EH (cell line): ENCODE measurements around the gene PKD1L1.
A peak's percentile ranks its signal among the peaks of the same experiment; 100 is the strongest.

Experiments used
- DNase-seq: peaks from one replicate; pipeline ENCODE4 v3.0.0-alpha.2; 2015; ENCODE audit warnings: low read depth

Gene PKD1L1

DNA sequence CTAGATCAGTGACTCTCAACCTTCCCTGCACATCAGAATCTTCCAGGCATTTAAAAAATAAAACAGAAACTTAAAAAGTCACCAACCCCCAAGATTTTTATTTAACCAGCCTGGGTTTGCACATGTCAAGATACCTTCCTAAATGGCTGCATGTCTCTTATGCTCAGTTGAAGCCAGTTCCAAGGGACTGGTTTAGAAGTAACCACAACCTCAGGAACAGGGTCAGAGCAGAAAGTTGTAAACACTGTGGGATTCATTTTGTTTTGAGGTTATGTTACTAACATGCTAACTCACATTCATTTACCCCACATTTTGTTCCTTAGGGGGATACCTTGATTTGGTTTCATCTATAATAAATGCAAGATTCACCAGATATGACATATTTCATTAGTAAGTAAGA, 72.9 kb downstream of the PKD1L1 start:
- no peak for DNase-seq

DNA sequence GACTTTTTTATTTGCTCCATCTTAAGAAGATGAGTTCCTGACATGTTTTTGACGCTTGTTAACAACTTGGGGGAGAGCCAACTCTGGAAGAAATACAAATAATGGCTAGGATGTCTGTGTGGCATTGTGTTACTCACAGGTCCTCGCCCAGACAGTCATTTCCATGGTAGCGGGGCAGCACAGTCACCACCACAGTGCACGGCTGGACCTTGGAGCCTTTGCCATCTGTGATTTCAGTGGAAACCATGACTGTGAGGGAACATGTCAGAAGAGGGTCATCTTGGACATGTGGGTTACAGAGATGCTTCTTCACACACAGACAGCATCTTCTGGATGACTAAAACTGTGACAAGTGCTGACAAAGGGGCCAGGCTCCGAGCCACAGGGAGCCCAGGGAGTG, 74.5 kb downstream of the PKD1L1 start:
- DNase-seq, result peak; percentile 86

DNA sequence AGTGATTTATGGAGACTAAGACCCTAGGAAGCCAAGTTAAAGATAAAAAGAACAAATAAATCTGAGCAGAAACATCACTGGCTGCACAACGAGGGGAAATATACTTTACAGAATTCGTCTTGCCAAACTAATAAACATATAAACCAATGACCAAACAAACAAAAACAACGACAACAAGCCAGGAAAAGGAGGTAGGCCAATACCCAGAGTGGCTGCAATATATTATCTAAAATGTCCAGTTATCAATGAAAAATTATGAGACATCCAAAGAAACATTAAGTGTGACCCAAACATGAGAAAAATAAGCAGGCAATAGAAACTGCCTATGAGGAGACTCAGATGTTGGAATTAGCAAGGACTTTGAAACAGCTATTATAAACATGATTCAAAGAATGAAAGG, 81.0 kb downstream of the PKD1L1 start:
- no peak for DNase-seq

DNA sequence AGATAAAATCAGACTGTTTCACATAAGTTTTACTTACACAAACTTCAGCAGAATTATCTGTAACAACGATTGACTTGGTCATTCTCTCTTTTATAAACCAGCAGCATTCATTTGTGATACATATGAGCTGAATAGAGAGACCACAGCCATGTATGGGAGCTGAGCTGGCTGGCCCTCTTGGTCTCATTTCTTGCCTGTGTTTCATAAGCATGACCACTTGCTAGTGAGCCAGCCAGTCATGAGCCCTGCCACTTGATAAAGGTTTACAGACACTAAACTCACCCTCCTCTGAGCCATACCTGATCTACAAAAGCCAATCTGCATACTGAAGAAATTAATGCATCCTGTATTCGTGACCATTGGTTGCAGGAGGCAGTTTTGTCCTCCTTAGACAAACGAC, 82.1 kb downstream of the PKD1L1 start:
- no peak for DNase-seq

DNA sequence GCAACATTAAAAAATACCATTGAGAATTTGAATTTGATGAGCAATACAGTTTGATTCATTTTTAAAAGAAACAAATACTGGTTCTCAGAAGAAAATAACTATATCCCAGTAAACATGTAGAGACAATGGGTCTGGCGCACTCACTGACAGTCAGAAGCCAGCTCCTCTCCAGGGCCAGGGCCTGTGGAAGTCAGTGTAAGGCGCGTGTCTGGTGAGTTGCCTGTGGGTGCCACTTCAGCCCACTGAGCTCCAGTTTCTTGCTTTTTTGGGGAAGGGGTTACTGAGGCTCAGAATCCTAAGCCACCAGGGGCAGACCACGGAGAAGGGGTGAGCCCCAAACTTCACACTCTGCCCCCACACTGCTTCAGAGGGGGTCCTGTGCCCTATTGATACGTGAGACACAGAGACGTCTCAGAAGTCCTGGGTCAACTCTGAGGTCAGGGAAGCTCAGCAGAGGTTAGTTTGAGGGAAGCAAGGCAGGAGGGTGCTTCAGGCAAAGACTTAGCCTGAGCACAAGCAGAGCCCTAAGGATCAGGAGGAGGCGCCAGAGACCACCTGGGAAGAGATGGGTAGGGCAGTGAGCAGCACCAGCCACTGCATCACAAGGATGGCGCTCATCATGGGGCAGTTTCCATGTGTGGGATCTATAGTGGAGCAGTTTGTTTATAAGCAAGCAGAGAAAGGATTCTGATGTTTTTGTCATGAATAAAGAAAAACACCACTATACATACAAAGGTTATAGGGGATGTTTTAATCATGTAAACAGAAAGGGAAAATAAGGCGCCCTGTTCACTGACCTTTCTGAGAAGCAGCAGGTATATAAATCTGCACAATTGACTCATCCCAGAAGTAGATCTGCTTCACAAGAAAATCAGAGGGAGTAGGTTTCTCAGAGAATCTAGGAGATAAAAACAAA, 95.7 kb downstream of the PKD1L1 start:
- peak; percentile 32 for DNase-seq

DNA sequence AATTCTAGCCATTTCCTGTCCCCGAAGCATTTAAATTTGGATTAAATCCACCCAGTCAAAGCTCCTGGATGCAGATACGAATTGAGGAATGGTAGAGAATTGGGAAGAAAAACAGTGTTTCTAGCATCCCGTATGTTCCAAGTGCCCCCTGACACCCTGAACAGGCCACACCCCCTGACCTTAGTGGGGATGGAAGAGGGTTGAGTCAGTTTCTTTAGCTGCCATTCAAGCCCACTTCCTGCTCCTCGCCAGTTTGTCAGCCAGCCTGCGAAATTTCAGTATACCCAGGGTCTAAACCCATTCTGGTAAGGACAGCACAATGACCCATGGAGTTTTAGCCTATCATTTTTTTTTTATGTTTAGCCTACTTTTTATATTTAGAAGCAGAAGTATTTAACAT, 101.1 kb downstream of the PKD1L1 start:
- DNase-seq, result no peak

DNA sequence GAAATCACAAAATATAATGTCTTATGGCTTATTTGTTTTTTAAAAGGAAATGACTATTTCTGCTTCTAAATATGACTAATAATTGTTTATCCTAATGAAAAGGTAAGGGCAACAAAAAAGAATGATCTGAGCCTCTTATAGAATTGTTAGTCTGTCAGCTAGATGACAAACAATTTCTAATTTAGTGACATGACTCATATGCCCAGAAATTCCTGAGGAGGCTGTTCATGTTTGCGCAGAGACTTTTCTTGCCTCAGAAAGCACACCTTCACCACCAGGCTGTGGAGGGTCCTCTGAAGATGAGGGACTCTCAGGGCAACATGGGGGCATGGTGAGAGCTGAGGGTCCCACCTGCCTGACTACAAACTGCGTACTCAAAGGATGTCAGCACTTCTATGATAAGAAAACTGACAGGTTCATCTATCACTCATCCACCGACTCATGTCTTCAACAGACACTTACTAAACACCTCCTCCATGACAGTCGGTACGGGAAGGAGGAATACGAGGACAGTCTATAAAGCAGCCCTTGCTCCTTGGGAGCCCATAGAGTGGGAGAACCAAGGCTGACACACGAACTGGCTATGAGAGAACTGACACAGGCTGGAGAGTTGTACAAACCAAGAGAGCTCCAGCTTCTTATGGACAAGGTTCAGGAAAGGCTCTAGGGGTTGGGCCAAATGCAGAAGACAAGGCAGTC, 102.0 kb downstream of the PKD1L1 start:
- peak; percentile 61 for DNase-seq

DNA sequence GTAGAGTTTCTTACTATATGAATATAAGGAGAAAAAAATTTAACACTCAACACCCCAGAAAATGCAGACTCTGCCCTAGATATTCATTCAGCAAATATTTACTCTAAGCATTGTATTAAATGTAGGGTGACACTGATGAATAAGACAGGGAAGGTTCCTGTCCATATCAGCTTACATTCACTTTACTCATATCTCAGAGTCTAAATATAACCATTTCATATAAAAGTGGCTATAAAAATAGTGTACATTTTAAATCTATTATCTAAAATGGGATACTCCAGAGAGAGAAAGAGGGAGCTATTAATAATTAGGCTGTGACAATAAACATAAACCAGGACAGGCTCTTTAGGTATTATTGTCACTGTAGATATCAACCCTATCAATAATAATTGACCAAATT, 104.0 kb downstream of the PKD1L1 start:
- peak; percentile 14 for DNase-seq

DNA sequence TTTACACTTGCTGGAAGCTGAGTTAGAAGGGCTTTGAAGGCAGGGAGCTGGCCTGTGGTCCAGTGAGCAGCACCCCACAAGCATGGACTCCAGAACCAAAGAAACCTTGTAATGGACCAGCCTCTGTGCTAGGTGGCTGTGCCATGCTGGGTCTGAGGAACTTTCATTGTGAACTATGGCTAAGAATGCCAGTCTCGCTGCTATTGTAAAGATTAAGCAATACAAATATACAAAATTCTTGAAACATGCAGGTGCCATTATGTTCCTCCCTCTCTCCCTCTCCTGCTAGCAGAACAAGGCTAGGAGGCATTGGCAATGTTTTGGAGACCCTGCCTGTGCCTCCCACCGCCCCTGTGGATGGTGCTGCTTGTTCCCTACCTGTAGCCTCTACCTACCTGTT, 105.0 kb downstream of the PKD1L1 start:
- no peak for DNase-seq

DNA sequence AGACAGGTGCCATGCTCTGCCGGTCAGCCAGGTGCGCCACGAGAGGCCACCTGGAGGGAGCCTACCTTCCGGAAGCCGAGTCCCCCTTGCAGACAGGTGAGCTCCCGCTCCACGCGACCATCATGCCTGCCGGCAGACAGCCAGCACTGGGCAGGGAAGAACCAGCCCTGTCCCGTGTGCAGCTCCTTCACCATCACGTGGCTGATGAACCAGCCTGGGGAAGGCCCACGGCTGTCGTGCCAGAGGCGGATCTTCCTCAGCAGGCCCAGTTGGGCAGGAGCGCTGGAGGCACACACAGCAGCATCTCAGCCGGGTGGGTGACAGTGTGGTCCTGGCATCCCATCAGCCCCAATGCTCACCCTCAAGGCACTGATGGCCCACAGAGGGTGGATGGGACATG, 108.9 kb downstream of the PKD1L1 start:
- DNase-seq, result no peak

DNA sequence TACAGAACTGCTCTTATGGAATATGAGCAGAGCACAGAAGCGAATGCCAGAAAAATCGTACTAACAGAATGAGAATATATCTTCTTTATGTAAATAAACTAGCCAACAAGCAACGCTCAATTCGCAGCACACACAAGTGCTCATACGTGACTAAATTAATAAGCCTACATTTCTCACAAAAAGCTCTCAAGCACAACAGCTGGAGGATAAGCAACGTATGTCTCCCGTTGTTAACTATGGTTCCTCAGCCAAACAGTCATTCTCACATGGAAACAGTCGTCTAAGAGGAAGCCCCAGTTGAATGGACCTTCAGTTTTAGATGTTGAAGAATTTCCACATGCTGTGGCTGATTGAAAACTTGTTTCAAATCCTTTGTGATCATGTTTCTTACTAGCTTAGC, 110.4 kb downstream of the PKD1L1 start:
- no peak for DNase-seq

DNA sequence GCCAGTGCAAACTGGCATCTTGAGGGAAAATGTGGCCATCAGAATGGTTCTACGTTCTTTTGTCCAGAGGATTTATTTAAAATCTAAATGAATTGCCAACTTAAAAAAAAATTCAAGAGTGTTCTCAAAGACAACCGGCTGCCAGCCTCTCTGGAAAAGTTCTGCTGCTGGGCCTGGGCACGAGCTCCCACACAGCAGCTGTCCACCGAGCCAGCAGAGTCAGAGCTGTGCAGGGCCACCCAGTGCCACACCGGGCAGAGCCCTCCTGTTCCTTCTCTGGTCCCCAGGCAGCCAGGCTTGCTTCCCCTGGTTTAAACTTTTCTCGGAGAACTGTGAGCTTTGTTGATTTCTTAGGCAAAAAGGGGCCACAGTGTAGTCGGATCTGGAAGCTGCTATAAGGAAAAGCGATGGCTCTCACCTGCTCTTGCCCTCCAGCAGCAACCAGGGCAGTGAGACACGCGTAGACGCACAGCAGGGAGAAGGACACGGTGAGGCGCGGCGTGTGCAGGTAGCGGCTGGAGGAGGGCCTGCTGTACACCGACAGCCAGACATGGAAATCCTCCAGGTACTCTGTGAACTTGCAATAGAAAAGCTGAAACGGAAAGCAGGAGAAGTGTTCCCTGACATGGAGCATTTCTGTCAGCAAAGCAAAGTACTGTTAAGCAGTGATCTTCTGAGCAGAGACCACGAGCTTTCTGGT, 111.6 kb downstream of the PKD1L1 start:
- no peak for DNase-seq

DNA sequence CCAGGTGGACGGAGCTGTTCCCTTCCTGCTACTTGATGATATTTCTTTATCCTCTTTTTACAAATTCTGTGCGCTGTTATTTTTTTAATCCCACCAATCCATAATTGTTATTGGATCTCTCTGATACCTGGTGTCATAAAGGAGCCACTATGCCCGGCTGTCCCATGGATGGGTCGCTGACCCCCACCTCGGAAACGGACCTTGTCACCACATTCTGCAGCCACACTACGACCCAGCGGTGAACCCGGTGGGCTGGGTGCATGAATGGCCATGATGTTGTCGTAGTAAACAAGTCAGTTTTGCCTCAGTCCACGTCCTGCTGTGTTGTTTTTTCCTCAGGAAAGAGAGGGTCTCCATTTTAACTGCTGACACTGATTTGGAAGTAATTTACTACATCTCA, 112.2 kb downstream of the PKD1L1 start:
- DNase-seq, result no peak

DNA sequence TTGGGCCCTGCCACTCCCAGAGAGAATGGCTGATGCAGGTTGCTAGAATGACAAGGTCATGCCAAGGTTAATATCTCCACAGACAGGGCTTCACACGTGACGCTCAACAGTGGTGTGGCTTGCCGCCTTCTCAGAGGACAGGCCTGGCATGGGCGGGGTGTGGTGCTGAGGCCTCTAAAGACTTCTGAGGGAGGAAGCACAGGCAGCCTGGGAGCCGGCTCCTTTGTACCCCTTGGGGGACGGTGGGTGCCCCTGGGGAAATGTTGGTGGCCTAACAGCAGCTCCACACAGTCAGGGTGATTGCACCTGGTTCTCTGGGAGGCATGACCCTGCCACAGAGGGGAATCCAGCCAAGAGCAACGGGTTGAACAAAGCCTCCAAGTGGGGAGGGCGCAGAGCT, 115.1 kb downstream of the PKD1L1 start:
- no peak for DNase-seq

DNA sequence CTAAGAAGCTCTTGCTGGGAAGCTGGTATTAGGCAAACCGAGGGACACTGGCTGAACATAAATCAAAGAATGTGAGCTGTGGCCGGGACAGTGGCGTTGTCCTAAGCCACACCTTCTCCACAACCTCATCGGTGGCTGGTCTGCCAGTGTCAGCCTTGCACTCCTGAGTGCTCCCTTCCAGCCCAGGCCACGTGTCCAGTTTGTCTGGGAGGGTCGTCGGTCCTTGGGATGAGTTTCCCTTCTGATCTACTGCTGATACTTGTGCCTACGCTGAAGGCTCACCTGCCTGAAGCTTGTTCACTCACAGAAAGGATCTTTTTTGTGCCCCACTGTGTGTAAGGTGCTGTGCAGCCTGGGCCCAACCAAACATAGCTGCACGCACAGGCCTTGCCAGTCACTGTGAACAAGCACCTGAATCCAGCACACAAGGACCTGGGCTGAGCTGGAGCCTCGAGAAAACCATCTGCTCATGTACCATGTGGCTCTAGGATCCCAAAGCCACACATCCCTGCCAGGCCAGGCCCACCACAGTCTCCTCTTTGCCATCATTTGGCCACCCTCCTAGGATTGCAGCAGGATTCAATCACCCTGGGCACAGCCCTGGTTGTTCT, 116.1 kb downstream of the PKD1L1 start:
- DNase-seq, result no peak

DNA sequence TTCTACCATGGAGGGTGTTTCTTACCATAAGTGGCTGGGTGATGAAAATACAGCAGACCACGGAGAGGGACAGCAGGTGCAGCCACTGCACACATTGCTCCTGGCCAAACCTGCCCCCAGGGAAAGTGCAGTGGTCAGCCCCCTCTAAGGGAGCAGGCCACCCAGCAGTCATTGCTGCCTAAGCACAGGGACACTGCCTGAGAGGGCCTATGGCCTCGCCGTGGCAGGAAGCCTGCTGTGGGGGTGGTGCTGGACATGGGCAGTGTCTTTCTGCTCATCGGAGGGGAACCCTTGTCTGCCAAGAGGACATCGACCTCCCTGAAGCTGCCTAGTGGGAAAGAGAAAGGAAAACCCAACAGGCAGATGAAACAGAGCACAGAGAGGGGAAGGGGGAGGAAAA, 118.3 kb downstream of the PKD1L1 start:
- no peak for DNase-seq

DNA sequence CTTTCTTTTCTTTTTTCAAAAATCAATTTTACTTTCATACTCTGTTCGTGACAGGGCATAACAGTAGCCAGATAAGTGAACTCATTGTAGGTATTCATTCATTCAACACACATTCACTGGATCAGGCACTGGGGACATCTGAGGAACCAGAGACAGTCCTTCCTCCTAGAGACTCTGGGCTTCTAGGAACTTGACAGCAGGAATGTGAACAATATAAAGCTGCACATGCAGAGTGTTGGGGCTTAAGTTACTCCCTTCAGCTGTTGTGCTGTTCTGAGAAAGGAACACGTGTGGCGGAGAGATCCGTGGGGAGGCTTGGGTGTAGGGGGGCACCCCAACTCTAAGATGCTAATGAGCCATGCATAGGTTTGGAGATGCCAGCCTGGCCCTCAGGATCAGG, 120.4 kb downstream of the PKD1L1 start:
- no peak for DNase-seq

DNA sequence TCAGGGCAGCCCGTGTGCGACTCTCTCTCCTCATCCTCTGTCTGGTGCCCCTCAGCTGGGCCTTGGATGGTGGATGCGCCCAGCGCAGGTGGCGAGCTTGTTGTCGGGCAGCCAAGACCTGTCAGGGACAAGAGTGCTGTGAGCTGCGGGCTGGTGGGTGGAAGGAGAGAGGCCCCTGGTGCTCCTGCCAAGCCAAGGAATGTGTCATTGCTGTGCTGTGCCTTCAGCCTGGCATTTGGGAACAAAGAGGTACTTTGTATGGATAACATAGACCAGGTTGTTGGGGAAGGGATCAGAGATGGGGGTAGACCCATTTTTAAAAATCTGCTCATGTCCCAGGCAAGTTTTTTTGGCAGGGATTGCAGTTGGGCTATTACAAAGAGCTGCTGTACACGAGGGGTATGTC, 120.9 kb downstream of the PKD1L1 start:
- no peak for DNase-seq

DNA sequence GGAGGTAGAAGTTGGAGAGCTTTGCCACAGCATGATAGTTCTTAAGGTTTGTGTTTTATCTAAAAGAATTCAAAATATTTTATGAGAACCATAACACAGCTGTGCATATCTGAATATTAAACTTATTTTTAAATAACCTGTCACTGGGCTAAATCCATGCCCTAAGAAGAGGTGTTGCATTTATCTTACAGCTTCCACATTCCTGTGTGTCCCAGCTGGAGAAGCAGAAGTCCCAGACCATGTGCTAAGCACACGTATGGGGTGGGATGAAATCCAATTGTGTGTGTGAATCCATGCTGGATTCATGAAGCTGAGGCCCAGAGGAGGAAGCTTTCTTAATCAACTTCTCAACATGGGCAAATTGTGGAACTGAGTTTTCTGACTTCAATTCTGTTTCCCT, 121.5 kb downstream of the PKD1L1 start:
- no peak for DNase-seq

DNA sequence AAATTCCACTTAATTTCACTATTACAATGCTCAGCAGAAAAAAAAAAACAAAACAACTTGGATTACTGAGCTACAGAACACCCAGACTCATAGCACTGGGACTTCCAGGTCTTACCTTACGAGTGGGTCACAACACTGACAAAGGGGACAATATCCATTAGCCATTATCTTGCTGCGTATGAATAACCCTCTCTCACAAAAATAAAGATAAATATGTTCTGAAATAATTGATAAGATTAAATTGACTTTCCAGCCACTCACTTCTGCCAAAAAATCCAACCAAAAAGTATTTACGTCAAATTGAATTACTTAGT, 128.7 kb downstream of the PKD1L1 start:
- DNase-seq, result no peak

DNA sequence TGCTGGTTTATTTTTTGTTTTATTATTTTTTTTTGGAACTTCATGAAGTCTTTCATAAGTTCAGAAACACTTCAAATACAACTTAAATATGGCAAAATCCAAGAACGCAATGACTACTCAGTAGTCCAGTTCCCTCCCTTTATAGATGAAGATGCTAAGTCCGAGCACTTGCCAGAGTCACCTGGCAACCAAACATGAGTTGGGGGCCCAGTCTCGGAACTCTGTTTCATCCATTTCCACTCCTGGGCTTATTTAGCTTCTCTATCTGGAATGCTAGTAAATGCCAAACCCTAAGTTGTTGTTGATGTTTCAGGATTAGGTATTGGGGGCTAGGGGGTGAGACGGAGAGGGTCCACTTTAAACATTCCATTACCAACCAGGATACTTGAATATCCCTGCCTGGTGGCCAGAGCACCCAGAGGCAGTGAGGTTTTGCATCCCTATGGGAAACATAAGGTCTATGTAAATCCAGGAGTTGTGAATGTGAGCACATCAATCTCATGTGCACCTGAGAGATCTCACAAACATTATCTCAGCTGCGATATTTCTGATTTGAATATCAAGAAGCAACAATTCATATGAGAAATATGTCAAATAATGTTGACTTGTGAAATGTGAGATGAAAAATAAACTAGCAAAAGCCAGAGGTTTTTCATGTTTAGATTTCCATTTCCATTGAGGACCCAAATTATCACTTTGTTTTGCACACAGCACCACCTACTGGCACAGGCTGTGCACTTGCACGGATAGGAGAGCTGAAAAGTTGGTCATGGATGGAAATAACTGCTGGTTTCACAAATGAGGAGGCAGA, 129.3 kb downstream of the PKD1L1 start:
- DNase-seq, result peak; percentile 80

DNA sequence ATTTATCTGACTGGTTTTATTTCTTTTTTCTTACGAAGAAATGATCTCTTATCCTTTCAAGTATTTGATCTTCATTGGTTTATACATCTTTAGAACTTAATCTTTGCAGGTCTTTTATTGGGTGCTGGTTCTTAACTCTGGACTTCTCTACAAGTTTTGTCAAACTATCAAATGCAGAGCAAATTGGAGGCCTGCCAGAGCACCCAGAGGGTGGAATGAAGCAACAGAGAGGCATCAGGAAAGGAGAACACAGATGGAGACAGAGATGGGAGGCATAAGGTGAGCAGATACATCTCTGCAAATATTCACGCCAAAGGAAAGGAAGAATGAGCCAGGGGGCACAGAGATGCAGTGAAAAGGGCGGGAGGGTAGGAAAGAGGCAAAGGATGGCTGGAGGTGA, 130.3 kb downstream of the PKD1L1 start:
- DNase-seq, result peak; percentile 65
